Amniotic stem cell (primary cell): ENCODE data around the gene PIK3C2B.

Experiments
- DNase-seq: peaks from one replicate; lab custom pipeline; 2025; lab: John Stamatoyannopoulos, UW

Gene PIK3C2B

DNA sequence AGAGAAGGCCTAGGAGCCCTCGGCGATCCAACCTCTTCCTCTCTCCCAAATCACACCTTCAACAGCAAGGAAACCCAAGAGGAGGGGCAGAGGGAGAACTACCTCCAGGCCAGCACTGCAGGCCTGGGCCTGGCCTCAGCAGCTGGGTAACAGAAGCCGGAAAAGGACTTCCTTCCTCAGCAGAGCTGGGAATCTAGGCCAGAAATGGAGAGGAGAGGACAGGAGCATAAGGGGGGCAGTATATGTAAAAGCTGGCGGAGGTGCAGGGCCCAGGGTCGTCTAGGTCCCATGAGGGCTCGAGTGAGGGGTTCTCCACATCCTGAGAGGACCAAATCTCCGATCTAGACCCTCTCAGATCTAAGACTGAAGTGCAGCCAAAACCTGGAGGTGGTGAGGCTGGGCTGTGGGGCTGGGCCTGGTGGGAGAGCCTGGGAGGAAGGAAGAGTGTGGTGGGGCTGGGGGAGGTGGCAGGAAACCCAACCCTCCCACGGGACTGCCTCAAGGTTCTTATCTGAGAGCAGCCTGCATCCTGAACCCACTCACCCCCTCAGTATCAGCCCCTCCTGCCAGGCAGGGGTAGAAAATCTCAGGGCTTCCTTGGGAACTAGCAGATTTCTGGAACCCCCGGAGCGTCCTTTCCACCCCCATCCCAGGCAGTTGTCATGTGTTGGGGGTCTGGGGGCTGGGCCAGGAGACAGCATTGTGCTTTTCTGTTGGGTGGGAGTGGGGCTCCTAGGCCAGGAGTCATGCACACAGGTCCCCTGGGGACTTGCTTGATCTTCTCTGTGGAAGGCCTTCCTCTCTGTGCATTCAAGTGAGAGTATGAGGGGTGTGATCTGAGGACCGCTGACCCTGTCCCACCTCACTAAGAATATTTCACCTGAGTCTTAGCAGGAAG, 33.0 kb downstream of the PIK3C2B start:
- DNase-seq = no peak

DNA sequence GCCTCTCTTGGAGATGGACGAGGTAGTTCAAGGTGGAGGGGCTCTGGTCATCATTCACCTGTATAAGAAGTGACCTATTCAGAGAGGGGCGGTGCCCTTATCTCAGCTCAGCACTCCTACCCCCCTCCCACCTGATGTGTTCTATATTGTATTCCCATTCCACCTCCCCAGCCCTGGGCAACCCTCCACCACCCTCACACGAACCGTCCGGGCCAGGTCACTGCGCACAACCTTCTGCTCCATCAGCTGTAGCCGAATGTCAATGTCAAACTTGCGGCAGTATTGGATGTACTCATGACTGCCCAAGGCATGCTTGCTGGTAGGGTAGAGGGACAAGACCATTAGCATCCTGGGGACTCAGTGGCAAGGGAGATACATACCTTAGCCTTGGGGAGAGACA, 34.3 kb downstream of the PIK3C2B start:
- no peak for DNase-seq

DNA sequence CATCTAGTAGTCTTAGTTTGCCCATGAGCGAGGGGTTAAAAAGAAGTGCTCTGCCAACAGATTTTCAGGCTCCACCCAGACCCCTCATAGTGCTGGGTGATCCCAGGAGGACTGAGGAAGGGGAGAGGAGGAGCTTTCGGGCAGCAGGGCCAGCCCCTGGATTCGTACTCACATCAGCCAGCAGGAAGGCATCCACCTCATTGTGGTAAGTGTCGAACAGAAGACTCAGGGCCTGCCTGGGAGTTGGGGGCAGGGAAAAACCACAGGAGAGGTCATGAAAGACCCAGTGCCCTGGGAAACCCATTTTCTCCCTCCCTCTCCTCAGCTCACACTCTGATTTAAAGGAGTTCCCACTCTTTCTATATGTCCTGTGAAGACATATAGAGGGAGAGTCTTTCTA, 34.9 kb downstream of the PIK3C2B start:
- DNase-seq = no peak

DNA sequence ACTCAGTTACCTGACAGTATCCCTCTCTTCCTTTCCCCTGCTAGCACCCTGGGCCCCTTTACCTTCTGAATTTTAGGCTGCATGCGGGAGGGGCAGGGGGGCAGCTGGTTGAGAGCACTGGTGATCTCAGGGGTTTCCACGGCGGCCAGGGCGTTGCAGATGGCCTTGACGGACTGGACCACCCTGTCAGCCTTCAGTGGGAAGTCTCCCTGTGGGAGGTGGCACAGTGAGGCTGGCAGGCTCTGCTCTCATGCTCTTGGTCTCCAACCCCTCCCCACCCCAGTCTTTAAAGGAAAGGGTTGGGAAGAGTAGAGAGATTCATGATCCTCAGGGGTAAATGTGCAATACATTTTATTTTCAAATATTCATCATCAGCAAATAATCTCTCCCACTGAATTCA, 36.9 kb downstream of the PIK3C2B start:
- DNase-seq = no peak

DNA sequence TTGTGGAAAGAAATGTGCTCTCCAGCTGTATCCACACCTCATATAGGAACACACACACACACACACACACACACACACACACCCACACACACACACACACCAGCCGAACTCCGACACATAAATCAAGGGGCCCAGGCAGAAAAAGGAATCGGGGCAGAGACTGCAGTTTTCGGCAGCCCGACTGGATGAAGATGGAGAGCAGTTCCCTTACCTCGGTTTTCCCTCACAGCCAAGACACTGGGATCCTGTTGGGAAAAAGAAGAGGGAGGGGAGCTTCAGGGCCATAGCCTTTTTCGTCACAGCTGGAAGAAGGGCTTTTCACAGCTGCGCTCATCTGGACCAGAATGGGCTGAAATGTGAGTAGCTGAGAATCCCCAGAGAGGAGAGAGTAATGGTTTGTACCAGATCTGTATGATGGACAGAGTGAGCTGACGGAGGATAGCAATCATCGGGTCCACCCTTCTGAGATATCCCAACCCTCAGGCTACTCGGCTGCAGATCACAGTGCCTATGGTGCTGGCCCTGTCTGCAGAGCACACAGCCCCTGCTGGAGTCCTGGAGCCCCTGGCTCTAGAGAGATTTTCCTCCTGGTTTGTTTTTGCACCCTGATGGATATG, 37.7 kb downstream of the PIK3C2B start:
- no peak for DNase-seq

DNA sequence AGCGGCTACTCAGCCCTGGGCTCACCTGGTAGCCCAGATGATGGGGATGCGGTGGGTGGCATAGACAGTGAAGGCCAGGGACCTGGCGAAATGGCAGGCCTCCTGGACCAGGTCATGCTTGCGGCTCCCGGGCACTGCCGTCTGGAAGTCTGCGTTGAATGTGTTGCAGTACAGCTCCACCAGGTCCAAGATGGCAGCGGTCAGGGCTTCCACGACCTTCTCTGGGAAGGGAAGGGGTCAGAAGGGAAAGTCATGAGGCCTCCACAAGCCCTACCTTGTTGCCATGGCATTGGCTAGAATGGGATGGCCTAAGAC, 38.8 kb downstream of the PIK3C2B start:
- DNase-seq = no peak

DNA sequence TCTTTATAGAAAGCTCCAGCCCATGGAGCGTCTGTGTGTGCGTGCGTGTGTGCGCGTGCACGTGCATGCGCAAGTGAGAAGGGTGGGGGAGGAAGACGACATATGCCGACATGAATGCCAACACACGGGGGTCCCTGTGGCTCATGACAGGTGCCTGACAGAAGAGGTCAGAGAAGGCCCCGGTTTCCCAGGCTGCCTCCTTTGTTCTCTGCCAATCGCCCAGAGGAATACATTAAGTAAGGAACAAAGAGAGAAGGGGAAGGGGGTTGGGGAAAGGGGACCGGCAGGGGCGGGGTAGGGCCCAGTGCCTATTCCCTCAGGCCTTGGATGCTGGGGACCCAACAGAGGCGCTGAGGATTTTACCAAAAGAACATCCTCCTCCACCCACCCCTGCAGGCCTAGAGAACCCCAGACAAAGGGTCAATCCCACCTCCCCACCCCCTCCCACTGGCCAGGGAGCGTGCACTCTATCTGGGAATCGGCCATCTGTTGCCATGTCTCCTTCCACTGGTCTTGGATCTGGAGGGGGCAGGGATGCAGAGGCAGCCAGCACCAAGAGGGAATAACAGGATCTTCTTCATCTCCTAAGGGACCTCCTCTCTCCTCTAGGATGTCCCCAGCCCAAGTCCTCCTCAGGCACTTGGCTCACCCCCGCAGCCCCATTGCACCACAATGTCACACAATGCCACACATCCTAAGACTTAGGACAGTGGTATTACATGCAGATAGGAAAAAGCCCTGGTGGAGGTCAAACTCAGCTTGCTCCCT, 39.4 kb downstream of the PIK3C2B start:
- DNase-seq = no peak

DNA sequence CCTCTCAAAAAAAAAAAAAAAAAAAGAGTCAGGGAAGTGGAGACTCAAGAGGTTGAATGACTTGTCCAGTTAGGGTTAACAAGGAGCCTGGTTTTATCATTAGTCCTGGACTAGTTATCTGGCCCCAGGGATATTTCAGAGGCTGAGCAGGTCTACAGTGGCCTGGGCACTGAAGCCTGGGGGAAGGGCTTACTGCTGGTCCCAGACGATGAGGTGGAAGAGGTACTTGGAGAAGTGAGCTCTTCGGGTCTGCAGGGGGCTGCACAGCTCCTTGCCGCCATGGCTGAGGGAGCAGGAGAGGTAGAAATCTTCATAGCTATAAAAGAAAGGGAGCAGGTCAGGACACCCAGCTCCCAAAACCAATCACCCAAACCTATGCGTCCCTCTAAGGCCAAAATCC, 40.1 kb downstream of the PIK3C2B start:
- no peak for DNase-seq

DNA sequence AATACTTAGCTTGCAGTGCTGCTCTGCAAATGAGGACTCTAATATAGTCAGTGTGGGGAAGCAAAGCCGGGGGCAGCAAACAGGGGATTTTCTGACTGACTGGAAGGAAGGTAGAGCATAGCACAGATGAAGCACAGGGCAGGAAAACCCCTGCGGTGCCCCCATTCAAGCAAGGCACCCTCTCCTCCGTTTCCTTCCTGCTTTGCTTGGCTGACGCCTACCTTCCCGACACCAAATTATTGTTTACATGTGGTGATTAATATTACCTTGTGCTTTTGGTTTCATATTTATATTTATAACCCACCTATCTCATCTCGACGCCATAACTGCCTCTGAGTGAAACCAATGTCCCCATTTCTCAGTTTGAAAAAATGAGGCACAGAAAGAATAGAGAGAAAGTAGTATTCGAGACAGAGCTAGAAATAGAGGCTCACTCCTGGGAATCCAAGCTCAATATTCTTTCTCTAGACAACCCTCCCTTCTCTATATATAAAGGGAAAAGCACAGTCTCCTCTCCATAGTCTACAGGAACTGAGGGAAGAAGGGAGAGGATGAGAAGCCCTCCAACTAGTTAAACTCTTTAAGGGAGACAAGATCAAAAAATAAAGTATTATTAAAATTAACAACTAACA, 41.3 kb downstream of the PIK3C2B start:
- no peak for DNase-seq

DNA sequence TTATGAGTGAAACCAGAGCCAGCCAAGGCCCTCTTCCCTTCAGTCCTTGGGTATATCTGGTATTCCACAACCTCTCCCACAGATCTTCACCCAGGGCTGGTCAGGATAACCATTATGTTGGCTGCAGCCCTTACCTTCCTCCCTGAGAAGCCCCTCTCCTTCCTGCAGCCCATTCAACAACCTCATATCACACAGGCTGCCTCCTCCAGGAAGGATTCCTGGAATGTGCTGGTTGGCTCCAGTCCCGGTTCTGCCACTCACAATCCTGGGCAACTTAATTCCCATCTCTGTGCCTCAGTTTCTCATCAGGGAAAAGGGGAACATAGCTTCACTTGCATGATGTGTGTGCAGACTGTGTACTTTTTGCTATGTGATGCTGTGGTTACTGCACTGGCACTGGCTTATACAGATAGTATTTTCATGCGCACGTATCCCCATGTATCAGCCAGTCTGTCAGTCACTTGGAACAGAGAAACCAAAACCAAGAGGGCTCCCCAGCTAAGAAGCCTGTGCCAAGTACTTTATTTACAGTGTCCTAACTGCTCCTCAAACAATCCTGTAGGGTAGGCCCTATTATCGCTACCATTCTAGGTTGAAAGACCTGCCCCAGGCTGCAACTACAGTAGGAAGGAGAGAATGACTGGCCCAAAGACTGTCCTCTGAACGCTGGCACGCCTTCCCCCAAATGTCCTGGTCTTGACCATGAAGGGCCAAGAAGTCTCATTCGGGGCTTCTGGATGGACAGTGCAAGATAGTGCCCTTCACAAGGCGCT, 43.1 kb downstream of the PIK3C2B start:
- no peak for DNase-seq

DNA sequence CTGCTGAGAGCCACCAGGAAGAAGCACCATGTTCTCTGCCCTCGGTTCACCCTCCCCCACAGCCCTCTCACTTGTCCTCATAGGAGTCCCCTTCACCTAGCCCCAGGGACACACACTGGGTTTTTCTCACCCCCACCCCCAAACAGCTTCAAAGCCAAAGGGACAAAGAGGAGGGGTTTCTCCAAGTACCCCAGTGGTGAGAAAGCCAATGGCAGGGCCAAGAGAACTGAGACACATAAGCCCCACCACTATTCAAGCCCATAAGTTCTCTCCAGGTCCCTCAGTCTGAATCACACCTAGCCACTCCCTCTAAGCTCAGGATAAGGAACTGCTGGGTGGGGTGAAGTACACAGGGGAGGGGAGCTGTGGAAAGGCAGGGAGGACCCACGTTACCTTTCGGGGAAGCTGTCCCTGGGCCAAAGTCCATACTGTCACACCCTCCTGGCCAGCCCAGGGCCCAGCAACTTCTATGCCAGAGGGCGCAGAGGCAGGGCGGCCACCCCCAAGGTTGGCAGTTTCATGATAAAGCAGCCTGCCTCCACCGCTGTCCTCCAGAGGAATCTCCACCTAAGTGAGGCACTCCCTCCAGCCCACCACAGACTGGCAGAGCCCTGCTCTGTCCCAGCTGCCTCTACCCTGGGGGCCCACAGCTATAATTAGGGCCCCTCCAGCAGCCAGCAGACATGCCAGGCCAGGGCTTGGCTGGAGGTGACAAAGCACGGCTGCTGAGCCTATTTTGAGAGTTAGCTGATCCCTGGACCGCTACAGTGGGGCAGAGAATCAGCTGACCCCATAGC, 43.9 kb downstream of the PIK3C2B start:
- DNase-seq = no peak

DNA sequence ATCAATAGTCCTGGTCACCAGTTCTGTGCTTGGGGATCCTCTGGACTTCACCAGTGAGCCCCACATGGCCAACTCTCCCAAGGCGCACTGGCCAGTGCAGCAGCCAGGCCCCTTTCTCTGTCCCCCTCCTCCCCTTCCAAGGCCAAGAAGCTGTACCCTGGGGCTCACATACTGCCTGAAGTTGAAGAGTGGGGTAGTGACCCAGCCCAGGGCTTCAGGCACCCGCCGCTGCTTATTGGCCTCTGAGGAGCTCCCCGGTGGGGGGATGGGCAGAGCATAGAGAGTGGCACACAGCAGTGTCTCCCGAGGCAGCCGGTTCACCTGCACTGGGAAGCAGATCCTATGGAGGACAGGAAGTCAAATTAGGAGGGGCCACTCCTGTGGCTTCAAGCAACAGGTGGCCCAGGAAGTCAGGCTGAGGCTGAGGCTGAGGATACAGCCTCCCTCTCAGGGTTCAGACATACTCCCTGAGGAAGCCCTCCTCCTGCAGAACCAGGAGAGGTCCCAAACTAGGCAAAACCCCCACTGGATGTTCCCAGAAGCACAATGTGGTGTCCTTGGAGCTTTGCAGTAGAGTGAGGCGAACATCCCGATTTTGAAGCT, 44.8 kb downstream of the PIK3C2B start:
- DNase-seq = no peak

DNA sequence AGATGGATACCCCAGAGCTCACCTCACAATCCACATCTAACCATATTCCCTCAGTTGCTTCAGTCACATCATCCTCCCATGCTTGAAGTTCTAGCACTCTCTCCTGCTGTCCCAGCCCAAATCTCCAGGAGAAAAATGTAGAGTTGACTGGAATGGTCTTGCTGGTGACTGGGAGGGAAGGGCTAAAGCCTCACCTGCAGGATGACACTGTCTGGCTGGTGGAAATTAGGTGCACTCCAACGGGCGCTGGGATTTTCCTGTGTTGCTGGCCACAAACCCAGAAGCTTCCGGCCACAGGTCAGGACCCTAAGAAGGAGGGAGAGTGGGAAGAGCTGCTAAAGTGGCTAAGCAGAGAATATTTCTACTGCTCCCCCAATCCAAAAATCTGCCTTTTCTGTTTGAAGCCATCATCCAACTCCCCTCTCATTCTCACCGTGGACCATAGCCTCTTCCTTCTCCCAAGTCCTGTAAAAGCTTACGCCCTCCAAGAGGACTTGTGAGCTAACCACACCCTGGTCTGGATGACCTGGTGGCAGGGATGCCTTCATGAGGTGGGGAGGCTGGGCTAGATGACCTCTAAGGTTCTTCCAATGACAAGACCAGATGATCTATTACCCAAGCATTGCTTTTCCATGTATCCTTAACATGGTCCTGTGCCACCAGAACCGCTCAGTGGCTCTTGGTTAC, 45.5 kb downstream of the PIK3C2B start:
- no peak for DNase-seq

DNA sequence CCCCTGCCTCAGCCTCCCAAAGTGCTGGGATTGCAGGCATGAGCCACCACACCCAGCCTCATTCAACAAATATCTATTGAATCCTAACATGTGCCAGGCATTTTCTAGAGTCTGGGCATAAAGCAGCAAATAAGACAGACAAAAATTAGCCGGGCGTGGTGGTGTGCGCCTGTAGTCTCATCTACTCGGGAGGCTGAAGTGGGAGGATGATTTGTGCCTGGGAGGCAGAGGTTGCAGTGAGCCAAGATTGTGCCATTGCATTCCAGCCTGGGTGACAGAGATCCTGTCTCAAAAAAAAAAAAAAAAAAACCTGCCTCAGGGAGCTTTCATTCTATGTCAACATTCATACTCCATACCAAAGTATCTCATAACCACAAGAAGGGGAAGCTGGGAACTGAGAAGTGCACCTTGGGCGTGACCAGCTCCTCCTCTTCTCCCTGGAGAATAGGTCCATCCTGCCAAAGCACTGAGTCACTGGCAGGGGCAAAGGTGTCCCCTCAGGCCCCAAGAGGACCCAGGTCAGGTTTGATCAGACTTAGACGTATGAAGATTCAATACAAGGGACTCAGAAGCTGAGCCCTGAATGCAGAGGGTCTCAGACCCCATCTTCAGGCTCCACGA, 46.2 kb downstream of the PIK3C2B start:
- DNase-seq = no peak

DNA sequence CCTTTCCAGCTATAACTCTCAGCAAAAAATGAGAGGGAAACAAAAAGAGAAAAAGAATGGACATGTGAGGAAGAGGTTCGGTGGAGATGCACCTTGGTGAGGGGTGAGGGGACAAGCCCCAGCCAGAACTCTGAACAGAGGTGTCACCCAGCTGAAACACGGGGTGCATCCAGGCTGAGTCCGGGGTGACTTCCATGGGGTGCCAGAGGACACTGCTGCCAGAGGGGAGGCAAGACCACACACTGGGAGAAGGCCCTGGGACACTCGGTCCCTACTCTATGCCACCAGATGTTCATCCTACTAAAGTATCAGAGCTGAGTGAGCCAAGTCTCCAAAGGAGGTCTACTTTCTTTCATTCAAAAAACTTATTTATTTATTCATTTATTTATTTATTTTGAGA, 46.9 kb downstream of the PIK3C2B start:
- no peak for DNase-seq

DNA sequence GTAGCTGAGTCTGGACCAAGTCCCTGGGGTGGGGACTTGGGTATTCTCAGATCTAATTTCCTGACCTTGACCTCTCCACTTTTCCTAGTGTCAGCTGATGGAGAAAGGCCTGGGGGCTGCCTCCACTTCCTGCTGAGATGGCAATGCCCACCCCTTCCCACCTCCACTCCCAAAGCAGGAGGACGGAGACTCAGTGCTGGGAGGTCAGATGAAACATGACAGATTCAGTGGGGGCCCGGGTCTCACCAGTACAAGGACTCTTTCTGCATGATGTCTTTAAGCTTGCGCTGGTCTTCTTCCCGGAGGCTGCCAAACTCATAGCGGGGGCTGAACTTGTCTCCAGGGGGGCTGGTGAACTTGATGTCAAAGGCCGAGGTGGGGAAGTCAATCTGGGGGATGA, 47.4 kb downstream of the PIK3C2B start:
- DNase-seq = no peak

DNA sequence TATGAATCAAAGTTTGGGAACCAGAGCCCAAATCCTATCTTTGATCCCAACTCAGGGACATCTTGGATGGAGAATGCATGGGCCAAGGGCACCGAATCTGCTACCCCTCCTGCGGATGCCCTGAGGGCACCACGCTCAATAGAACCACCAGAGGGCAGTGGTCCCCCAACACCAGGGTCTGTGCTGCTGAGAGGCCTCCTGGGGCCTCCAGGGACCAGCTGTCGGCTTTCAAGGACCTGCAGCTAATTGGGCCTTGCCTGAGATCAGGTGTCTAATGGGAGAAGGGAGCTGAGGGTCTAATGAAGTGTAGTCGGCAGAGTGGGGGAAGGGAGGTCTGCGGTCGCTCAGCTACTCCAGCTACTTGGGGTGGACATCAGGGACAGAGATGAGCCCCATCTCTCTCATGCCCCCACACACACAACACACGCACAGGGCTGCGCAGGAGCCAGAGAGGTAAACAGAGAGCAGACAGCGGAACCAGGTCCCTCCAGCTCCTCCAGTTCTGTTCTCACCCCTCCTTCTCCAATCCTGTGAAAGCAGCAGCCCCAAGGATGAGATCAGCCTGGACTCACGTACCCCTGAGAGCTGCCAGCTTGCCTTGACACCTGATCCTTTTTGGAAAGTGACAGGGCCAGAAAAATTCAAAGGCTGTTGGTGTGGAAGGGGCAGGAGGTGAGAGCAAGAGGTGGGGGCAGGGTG, 48.0 kb downstream of the PIK3C2B start:
- peak; percentile 17 for DNase-seq

DNA sequence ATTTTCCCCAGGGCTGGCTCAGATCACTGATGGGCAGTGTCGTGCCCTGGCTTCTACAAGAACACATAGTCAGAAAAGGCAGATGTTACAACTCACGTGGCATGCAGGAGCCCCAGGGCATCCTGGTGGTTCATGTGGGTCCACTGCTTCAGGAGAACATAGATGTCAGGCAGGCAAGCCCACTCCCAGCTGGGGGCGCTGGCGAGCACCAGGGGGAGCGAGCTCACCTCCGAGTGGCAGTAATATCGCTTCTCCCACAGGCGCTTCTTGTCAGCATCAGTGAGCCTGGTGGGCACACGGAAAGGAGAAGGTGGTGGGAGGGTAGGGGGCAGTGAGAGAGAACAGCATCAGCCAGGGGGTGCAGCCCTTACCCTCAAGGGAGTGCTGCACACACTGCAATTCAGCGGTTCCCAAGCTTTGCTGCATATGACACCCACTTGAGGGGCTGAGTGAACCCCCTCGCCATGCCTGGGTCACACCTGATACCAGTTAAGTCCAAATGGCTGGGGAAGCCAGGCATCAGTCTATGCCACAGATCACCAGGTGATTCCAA, 48.7 kb downstream of the PIK3C2B start:
- no peak for DNase-seq
